SK-N-MC (cell line): ENCODE results near the gene CBL.

Experiments used
- EZH2 ChIP-seq: fragments of 200-600 bp; sonication (generic); IDR thresholded peaks from one replicate; pipeline ENCODE4 v1.6.1; 2017; ENCODE audit warnings: antibody characterized with exemption
- POLR2AphosphoS5 ChIP-seq: IDR thresholded peaks from 2 replicates; pipeline ENCODE4 v1.6.1; 2012; ENCODE audit warnings: mild to moderate bottlenecking, low read depth, low read length, borderline replicate concordance

- TF ChIP-seq POLR2AphosphoS5 (no peak), EZH2 (no peak)
These were observed 108.6 kb downstream of the CBL start for GRCh38 chr11:119314726-119315125.
